ENCODE data around the gene SAMD5.
A peak's percentile ranks its signal among the peaks of the same experiment; 100 is the strongest.

Gene SAMD5

GRCh38 chr6:147567141-147567805 lies 58.8 kb downstream of the SAMD5 start:
- DNase-seq (ENCODE audit: low spot score): peak; percentile 7

GRCh38 chr6:147569788-147570187 lies 61.3 kb downstream of the SAMD5 start:
- no peak for DNase-seq (ENCODE audit: low spot score)

DNA sequence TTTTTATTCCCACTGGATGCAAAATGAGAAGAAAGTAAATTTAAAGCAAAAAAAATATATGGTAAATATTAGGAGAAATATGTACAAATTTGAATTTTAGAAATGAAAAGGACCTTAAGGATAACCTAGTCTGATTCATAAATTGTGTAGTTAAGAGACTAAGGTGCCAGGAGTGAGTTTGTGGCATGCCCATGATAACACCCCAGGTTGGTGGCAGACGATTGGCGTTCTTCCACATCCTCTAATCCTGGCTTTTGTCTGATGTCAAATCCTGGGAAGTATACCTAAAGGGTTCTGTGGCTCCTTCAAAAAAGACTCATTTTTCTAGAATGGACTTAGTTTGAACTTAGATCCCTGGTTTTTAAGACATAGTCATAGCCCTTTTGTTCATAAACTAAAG lies 62.2 kb downstream of the SAMD5 start:
- no peak for DNase-seq (ENCODE audit: low spot score)

DNA sequence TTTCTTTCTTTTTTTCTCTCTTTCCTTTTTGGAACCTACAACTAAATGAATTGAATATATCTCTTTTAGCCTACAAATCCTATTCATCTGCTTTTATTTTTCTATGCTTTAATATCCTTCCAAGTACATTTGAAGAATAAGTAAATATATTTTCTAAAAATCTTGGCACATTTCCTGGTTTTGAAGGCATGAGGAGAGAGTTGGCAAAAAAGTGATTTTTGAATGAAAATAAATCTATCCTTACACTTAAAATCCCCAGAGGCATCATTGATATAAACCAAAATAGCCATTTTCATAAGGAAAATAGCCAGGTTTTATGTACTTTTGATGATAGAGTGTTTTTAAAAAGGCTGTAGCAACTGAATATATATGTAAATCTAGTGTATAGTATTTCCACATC lies 69.0 kb downstream of the SAMD5 start:
- no peak for DNase-seq (ENCODE audit: low spot score)

- no peak for DNase-seq (ENCODE audit: low spot score)
Measured at GRCh38 chr6:147578159-147578558, 69.7 kb downstream of the SAMD5 start.

DNA sequence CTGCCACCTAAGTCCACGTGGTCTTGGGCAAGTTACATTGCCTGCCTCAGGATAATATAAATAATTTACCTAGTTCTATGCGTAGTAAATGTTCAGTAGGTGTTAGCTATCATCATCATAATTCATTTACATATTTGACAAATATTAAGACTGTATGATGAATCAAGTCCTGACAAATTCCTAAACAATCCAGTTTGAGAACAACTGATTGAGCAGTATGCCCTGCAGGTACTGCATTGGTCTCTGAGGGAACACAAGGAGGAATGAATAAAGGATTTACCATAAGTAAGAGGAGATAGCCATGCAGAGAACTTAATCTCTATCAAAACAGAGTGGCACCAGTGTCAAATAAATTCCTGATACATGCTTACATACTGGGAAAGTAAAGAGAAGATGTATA lies 70.4 kb downstream of the SAMD5 start:
- DNase-seq (ENCODE audit: low spot score): no peak

DNA sequence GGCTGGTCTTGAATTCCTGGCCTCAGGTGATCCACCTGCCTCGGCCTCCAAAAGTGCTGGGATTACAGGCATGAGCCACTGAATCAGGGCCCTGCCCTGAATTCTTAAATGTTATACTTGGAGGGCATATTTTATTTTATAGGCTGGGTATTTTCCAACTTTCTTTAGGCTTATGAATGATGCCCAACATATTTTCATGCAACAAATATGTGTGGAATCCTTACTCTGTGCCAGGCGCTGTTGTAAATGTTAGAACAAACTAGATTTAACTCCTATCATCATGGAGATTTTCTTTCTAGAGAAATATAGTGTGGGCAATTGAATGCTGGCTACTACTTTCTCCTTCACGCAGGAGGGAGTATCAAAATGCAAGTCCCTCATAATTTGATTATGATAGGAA lies 71.2 kb downstream of the SAMD5 start:
- no peak for DNase-seq (ENCODE audit: low spot score)

- DNase-seq (ENCODE audit: low spot score): no peak
Measured at GRCh38 chr6:147582991-147583390, 74.5 kb downstream of the SAMD5 start.

DNA sequence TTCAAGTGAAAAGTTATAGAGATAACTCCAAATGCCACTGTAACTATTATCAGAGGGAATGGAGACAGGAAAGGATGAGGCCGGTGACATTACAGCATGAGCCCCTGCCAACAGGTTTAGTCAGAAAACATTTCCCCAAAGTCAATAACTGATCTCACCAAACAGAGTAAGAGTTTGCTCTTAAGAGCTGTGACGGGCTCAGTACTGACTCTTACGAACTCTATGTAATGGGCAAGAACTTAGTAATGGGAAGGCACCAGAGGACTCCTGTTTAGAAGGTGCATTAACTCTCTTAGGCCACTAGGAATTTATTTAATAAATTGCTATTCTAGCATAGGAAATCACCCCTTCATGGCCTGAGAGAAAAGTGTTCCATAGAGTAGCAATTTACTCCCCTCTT lies 76.8 kb downstream of the SAMD5 start:
- no peak for DNase-seq (ENCODE audit: low spot score)

GRCh38 chr6:147586044-147586443 lies 77.6 kb downstream of the SAMD5 start:
- DNase-seq (ENCODE audit: low spot score): no peak

GRCh38 chr6:147587907-147588306 lies 79.4 kb downstream of the SAMD5 start:
- no peak for DNase-seq (ENCODE audit: low spot score)

GRCh38 chr6:147588469-147588868 lies 80.0 kb downstream of the SAMD5 start:
- no peak for DNase-seq (ENCODE audit: low spot score)

GRCh38 chr6:147589739-147590250 lies 81.3 kb downstream of the SAMD5 start:
- no peak for DNase-seq (ENCODE audit: low spot score)

- no peak for DNase-seq (ENCODE audit: low spot score)
Measured at GRCh38 chr6:147595961-147596360, 87.5 kb downstream of the SAMD5 start.

GRCh38 chr6:147603392-147604081 lies 95.0 kb downstream of the SAMD5 start:
- DNase-seq (ENCODE audit: low spot score): no peak

DNA sequence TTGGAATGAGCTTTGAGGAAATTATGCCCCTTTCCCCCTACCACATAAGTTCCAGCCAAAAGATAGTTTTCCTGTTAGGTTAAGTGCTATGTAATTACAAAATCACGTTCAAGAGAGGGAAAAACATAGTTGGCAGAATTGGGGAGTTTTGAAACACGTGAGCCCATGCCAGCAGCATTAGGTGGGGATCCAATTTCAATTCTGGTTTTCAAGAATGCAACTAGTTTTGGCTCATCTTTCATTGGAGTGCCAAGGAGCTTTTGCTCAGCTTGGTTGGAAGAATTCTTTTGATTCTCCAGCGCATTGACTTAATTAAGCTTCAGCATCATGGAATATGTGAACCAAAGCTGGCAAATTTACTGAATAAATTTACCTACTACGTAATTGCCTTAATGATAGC lies 95.9 kb downstream of the SAMD5 start:
- no peak for DNase-seq (ENCODE audit: low spot score)

DNA sequence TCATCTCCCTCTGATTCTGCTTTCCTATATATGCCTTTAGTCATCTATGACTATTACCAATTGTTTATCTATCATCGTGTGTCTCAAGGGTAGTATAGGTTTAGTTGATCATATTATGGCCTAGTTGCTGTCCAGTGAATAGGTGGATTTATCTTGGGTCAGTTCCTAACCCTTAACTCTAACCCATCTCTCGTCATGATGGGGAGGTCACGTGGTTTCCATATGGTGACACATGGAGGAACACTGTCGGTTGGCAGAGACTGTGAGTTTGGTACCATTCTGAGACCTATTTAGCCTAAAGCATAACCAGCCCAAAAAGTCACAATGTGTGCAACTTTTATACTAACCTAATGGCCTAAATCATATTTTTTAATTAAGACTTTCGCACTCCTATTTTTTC lies 103.5 kb downstream of the SAMD5 start:
- DNase-seq (ENCODE audit: low spot score): no peak

- DNase-seq (ENCODE audit: low spot score): no peak
Measured at GRCh38 chr6:147614501-147614900, 106.0 kb downstream of the SAMD5 start.

DNA sequence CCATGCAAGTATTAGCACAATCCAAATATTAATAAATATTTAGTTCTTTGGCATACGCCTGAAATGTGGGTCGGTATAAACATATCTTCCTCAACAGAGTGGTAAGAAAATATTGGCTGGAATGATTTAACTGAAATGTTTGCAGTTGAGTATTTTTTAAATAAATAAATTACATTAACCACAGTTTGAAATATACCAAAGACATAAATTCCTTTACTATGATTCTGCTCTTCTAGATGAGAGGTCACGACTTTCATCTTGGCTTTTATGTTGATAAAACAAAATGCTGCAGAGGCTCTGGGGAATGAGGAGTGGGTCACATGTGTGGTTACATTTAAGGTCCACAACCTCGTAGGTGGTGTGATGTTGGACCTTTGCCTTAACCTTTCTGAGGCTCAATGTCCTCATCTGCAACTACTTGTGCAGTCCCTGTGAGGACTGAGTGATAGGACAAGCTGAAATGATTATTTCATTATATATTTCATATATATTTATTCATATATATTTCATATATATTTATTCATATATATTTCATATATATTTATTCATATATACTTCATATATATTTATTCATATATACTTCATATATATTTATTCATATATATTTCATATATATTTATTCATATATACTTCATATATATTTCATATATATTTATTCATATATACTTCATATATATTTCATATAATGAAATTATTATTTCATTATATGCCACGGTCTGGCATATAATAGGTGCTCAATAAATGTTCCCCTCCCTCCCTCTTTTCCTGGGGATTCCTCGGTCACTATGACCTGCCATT lies 107.4 kb downstream of the SAMD5 start:
- no peak for DNase-seq (ENCODE audit: low spot score)

- DNase-seq (ENCODE audit: low spot score): no peak
Measured at GRCh38 chr6:147617366-147617765, 108.9 kb downstream of the SAMD5 start.

GRCh38 chr6:147618457-147618856 lies 110.0 kb downstream of the SAMD5 start:
- DNase-seq (ENCODE audit: low spot score): no peak

GRCh38 chr6:147618927-147619326 lies 110.4 kb downstream of the SAMD5 start:
- no peak for DNase-seq (ENCODE audit: low spot score)
